GM19438 (cell line): ENCODE data around the gene CALML6.

Source experiments
- ATAC-seq: cut with Tn5 transposase; IDR thresholded peaks from one replicate; pipeline ENCODE4 v1.9.1; 2021; ENCODE audit warnings: low read depth; ENCODE audit not compliant: unreplicated experiment

Gene CALML6

DNA sequence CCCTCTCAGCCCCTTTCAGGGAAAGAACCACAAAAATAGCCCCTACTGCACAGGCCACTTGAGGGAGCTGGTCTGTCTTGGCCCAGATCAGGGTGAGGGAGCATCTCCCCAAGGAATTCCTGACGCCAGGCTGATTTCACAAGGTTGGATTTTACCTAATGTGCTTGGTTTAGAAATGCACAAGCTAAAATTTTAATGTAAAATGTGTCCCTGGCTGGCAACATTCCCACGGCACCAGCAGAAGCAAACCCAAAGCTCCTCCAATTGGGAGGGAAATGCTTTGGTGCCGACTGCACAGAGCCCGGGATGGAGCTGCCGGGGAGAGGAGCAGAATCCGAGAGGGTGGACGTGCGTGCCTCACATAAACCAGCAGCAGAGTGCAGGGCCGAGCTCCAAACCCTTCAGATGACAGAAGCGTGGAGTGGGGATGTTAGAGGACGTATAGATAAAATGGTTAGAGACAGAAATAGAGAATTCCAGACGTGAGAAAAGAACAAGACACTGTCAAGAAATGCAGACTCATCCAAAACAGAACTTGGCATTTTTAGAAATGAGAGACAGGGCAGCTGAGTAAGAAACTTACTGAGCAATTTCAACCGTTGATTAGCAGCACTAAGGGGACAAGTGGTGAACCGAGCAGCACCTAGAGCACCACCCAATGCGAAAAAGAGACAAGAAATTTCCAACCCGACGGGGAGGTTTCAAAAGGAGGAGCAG lies 45.6 kb downstream of the CALML6 start:
- no peak for ATAC-seq

DNA sequence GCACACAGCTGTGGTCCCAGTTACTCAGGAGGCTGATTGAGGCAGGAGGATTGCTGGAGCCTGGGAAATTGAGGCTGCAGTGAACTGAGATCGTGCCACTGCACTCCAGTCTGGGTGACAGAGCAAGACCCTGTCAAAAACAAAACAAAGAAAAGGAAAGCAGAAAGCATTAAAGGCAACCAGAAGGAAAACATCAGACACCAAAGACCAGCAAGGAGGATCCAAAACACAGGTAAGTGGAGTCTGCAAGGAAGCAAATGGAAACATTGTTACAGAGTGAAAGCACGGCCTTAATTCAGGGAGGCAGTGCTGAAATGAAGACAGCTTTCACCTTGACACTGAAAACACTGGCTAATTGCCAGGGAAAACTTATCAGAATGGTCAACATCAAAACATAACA lies 47.7 kb downstream of the CALML6 start:
- ATAC-seq: no peak

DNA sequence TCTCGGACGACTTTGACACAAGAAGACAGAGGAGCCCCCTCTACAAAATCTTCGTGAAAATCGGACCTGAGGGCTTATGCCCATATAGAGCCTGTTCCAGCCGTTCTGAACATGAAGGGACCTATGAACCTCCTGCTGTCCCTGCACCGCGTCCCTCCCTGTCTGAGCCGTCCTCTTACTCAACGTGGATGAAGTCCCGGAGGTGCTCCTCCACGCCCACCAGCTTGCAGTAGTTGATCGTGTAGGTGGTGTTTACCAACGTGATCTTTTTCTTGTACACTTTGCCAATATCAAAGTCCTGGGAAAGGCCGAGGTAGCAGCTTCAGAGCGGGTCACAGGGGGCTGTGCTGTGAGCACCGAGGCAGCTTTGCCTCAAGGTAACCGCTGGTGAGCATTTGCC lies 48.5 kb downstream of the CALML6 start:
- ATAC-seq: no peak

DNA sequence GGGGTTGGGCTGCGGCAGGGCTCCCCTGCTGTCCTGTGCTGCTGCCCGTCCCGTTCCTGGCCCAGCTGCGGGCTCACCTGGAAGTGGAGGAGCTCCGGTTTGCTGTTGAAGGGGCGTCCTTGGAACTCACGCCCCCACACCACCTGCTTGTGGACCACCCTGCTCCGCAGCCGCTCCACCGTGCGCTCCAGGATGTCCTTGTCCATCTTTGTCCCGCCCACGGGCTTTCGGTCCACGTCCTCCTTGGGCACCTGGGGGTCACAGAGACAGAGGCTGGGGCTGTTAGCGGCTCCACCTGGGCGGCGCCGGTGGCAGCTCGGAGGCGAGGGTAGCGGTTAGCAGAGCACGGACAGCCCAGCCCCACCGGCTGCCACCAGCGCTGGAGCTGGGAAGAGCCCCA lies 49.8 kb downstream of the CALML6 start:
- ATAC-seq: no peak

DNA sequence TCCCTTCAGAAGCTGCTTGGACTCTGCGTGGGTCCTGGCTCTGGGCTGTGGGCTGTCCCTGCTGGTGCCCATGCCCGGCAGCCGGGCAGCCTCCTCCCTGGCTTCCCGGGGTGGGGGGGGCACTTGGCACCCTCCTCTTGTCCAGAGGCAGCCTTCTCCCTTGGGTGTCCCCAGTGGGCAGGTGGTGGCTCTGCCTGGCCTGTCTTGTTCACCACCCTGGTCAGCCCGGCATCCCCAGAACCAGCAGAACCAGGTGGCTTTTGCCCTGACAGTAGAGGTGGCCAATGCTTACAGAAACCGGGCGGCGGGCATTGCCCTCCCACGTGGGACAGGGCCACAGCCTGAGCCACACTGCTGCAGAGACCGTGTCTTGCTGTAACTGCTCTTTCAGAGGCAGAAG lies 50.5 kb downstream of the CALML6 start:
- no peak for ATAC-seq

DNA sequence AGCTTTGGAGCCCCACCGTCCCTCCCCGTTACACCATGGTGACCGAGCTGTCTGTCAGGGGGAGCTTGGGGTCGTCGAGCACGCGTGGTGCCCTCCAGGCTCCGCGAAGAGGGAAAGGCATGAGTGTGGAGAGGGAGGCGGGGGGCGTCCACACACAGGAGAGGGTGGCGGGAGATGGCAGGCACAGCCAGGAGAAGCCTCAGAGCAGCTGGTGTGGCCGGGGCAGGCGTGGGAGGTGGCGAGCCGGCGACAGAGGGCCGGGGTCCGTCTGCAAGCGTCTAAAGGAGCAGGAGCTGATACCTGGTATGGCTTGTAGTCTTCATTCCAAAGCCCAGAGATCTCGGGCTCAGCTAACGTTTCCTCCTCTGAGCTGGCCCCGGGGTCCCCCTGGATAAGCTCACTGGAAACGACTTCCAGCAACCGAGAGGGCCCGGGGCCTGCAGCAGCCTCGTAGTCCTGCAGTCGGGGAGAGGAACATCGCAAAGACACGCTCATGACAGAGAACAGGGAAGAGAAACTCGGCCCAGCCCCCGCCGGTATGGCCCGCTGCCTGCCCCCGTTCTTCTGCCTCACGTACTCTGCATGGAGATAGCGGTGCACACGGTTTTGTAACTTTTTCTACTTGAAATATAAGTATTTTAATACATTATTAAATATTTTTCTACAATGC lies 51.1 kb downstream of the CALML6 start:
- ATAC-seq: no peak
